SU-DHL-6 (cell line): ENCODE results near the gene KLF17.

Experiments used
- EZH2phosphoT487 ChIP-seq: fragments of 200-600 bp; sonication (generic), shearing (Covaris generic); conservative IDR thresholded peaks from 2 replicates; pipeline ENCODE4 v1.6.1; 2018; ENCODE audit warnings: mild to moderate bottlenecking, antibody characterized with exemption, low read length, moderate library complexity, mixed read lengths
- TF ChIP-seq, protein P1 (sequence below): fragments of 200-600 bp; sonication (generic); IDR thresholded peaks from one replicate; pipeline ENCODE4 v1.5.1; 2017; ENCODE audit warnings: antibody characterized with exemption, mild to moderate bottlenecking, low read length, moderate library complexity; ENCODE audit not compliant: insufficient read depth, poor library complexity, severe bottlenecking

- TF ChIP-seq, protein P1, sequence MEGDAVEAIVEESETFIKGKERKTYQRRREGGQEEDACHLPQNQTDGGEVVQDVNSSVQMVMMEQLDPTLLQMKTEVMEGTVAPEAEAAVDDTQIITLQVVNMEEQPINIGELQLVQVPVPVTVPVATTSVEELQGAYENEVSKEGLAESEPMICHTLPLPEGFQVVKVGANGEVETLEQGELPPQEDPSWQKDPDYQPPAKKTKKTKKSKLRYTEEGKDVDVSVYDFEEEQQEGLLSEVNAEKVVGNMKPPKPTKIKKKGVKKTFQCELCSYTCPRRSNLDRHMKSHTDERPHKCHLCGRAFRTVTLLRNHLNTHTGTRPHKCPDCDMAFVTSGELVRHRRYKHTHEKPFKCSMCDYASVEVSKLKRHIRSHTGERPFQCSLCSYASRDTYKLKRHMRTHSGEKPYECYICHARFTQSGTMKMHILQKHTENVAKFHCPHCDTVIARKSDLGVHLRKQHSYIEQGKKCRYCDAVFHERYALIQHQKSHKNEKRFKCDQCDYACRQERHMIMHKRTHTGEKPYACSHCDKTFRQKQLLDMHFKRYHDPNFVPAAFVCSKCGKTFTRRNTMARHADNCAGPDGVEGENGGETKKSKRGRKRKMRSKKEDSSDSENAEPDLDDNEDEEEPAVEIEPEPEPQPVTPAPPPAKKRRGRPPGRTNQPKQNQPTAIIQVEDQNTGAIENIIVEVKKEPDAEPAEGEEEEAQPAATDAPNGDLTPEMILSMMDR, result no peak
- TF ChIP-seq EZH2phosphoT487, result no peak
Measured at GRCh38 chr1:44072204-44072603, 46.4 kb upstream of the KLF17 start.
